ENCODE data around the gene DOCK4.

DNA sequence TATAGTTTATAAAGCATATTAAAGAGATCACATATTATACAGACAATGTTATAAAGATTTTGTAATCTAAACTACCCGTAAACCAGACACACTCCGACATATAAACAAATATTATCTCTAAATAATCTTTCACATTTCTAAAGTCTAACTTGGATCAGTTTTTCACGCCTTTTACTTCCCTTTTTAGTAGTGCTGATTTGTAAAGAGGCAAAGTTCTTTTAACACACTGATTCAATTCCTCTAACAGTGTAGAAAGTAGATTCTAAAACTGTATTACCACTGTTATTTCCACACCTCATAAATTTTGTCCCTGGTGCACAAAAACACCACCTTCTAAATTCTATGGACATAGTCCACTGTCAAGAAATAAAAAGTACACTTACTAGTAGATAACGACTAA lies 230.9 kb downstream of the DOCK4 start:
- TF ChIP-seq CTCF (IDR thresholded peaks at IDR 0.05) = no peak
- no peak for TF ChIP-seq EP300 (IDR thresholded peaks at IDR 0.05)
- TF ChIP-seq POLR2A (IDR thresholded peaks at IDR 0.05) = no peak
- no peak for TF ChIP-seq POLR2AphosphoS5 (IDR thresholded peaks at IDR 0.05)
